Hematopoietic multipotent progenitor cell treated with erythropoietin and hydrocortisone succinate and interleukin-3 and kit ligand, for 17 days (in vitro differentiated cells): ENCODE measurements around the gene ORM1.
"Not testable (repeated sequence)": the region's sequence is repeated elsewhere in the genome, so short reads cannot be mapped to it uniquely, and the experiment has no call there.

ENCODE experiments used
- DNase-seq: peaks from one replicate; pipeline ENCODE4 v3.0.0-alpha.2; 2015; ENCODE audit warnings: low spot score

ORM1 gene

GRCh38 chr9:114325684-114326254, 2.9 kb downstream of the ORM1 start:
- DNase-seq: not testable (repeated sequence)

- no peak for DNase-seq
These were observed 4.9 kb downstream of the ORM1 start for GRCh38 chr9:114327749-114328148.

GRCh38 chr9:114328357-114328820, 5.5 kb downstream of the ORM1 start:
- not testable (repeated sequence) for DNase-seq

- not testable (repeated sequence) for DNase-seq
These were observed 6.2 kb downstream of the ORM1 start for GRCh38 chr9:114328937-114329624.

GRCh38 chr9:114329625-114330022, 6.7 kb downstream of the ORM1 start, which contains the start of gene ORM2:
TSS of gene ORM2 (plus strand) at chr9:114329869. CDS start at chr9:114329905, 36 bp downstream.
- DNase-seq: not testable (repeated sequence)

GRCh38 chr9:114330636-114331035, 7.7 kb downstream of the ORM1 start:
- no peak for DNase-seq

GRCh38 chr9:114331229-114332195, 8.6 kb downstream of the ORM1 start:
- not testable (repeated sequence) for DNase-seq

GRCh38 chr9:114332474-114333040, 9.7 kb downstream of the ORM1 start:
- not testable (repeated sequence) for DNase-seq

- not testable (repeated sequence) for DNase-seq
These were observed 10.8 kb downstream of the ORM1 start for GRCh38 chr9:114333718-114334117.

- DNase-seq: no peak
These were observed 11.6 kb downstream of the ORM1 start for GRCh38 chr9:114334490-114334889.

GRCh38 chr9:114335745-114336144, 12.8 kb downstream of the ORM1 start:
- no peak for DNase-seq

- DNase-seq: no peak
These were observed 13.3 kb downstream of the ORM1 start for GRCh38 chr9:114336157-114336556.

- no peak for DNase-seq
These were observed 13.9 kb downstream of the ORM1 start for GRCh38 chr9:114336699-114337395.

- DNase-seq: no peak
These were observed 15.3 kb downstream of the ORM1 start for GRCh38 chr9:114338187-114338586.

GRCh38 chr9:114339130-114339908, 16.4 kb downstream of the ORM1 start:
- no peak for DNase-seq

- DNase-seq: no peak
These were observed 18.4 kb downstream of the ORM1 start for GRCh38 chr9:114341152-114341830.

- DNase-seq: no peak
These were observed 19.1 kb downstream of the ORM1 start for GRCh38 chr9:114341991-114342390.

- no peak for DNase-seq
These were observed 20.0 kb downstream of the ORM1 start for GRCh38 chr9:114342755-114343440.

GRCh38 chr9:114343471-114344187, 20.7 kb downstream of the ORM1 start:
- DNase-seq: no peak
